Dermis microvascular lymphatic vessel endothelial cell (primary cell): Measurements from ENCODE around the gene ENTPD1. TPM values are rescaled to one million over a fixed set of nuclear protein-coding genes. Genes with fewer than 3 reads are reported as not detected.
"Not testable (repeated sequence)": the region's sequence is repeated elsewhere in the genome, so short reads cannot be mapped to it uniquely, and the experiment has no call there.

Experiments used
- DNase-seq, 2 donors: peaks; one replicate each; pipeline versions ENCODE4 v3.0.0 to v3.0.0-alpha.2; 2010; ENCODE audit warnings: low read depth in 2 of 2
- total RNA-seq: library from RNA; depleted of rRNA; stranded (reverse); fragments of >200 nt; gene quantifications from 2 replicates; pipeline ENCODE4 v1.2.1, GENCODE V29; 2014

ENTPD1 gene
- total RNA-seq, 1 donor from 2014 or later: 6.2 TPM

GRCh38 chr10:95864906-95865813 is 109.2 kb downstream of the ENTPD1 start:
- DNase-seq: peak; percentile 75 to 82

- no peak for DNase-seq
Measured at GRCh38 chr10:95865814-95866466, 110.0 kb downstream of the ENTPD1 start.

- no peak for DNase-seq
Measured at GRCh38 chr10:95866467-95866842, 110.5 kb downstream of the ENTPD1 start.

GRCh38 chr10:95867866-95868265 is 111.9 kb downstream of the ENTPD1 start:
- DNase-seq: no peak

- DNase-seq: no peak
Measured at GRCh38 chr10:95872158-95872711, 116.3 kb downstream of the ENTPD1 start.

GRCh38 chr10:95873139-95873538 is 117.2 kb downstream of the ENTPD1 start:
- no peak for DNase-seq

GRCh38 chr10:95873651-95874050 is 117.7 kb downstream of the ENTPD1 start:
- DNase-seq: no peak

GRCh38 chr10:95874783-95875182 is 118.8 kb downstream of the ENTPD1 start:
- not testable (repeated sequence) for DNase-seq

- no peak for DNase-seq
Measured at GRCh38 chr10:95876756-95877155, 120.8 kb downstream of the ENTPD1 start.

- no peak for DNase-seq
Measured at GRCh38 chr10:95877881-95878280, 121.9 kb downstream of the ENTPD1 start.

GRCh38 chr10:95880704-95881103 is 124.7 kb downstream of the ENTPD1 start:
- DNase-seq: no peak

GRCh38 chr10:95881316-95881715 is 125.4 kb downstream of the ENTPD1 start:
- no peak for DNase-seq

GRCh38 chr10:95889830-95890229 is 133.9 kb downstream of the ENTPD1 start:
- no peak for DNase-seq

GRCh38 chr10:95896071-95896850 is 140.3 kb downstream of the ENTPD1 start:
- no peak for DNase-seq

- DNase-seq: not testable (repeated sequence)
Measured at GRCh38 chr10:95905897-95906580, 150.1 kb downstream of the ENTPD1 start.

- peak; percentile 60 to 78 for DNase-seq
Measured at GRCh38 chr10:95906677-95907455, 150.9 kb downstream of the ENTPD1 start.

- peak; percentile 43 to 86 for DNase-seq
Measured at GRCh38 chr10:95907456-95908253, 151.7 kb downstream of the ENTPD1 start, which contains the start of gene CC2D2B. TSS of gene CC2D2B (plus strand) at chr10:95907975. CDS start at chr10:95911324, 3,349 bp downstream.

- no peak for DNase-seq
Measured at GRCh38 chr10:95908450-95908849, 152.5 kb downstream of the ENTPD1 start.

GRCh38 chr10:95909561-95909960 is 153.6 kb downstream of the ENTPD1 start:
- no peak for DNase-seq
